ENCODE data around the gene TFDP1.
"Not testable (repeated sequence)": the region's sequence is repeated elsewhere in the genome, so short reads cannot be mapped to it uniquely, and the experiment has no call there.

- TF ChIP-seq, protein P1, sequence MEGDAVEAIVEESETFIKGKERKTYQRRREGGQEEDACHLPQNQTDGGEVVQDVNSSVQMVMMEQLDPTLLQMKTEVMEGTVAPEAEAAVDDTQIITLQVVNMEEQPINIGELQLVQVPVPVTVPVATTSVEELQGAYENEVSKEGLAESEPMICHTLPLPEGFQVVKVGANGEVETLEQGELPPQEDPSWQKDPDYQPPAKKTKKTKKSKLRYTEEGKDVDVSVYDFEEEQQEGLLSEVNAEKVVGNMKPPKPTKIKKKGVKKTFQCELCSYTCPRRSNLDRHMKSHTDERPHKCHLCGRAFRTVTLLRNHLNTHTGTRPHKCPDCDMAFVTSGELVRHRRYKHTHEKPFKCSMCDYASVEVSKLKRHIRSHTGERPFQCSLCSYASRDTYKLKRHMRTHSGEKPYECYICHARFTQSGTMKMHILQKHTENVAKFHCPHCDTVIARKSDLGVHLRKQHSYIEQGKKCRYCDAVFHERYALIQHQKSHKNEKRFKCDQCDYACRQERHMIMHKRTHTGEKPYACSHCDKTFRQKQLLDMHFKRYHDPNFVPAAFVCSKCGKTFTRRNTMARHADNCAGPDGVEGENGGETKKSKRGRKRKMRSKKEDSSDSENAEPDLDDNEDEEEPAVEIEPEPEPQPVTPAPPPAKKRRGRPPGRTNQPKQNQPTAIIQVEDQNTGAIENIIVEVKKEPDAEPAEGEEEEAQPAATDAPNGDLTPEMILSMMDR (IDR thresholded peaks at IDR 0.05): peak in 2 of 4 experiments; percentile 29 to 40
- TF ChIP-seq POLR2A, POLR2AphosphoS5 (IDR thresholded peaks at IDR 0.05): not testable (repeated sequence)
Measured at GRCh38 chr13:113621498-113621897, 36.9 kb downstream of the TFDP1 start.

Data from sigmoid colon (tissue), 4 donors.